HG03066 (cell line): ENCODE measurements around the gene ERAP2.

Experiments
- ATAC-seq: cut with Tn5 transposase; IDR thresholded peaks from one replicate; pipeline ENCODE4 v1.9.1; 2021; ENCODE audit warnings: low read depth; ENCODE audit not compliant: unreplicated experiment

The ERAP2 gene

DNA sequence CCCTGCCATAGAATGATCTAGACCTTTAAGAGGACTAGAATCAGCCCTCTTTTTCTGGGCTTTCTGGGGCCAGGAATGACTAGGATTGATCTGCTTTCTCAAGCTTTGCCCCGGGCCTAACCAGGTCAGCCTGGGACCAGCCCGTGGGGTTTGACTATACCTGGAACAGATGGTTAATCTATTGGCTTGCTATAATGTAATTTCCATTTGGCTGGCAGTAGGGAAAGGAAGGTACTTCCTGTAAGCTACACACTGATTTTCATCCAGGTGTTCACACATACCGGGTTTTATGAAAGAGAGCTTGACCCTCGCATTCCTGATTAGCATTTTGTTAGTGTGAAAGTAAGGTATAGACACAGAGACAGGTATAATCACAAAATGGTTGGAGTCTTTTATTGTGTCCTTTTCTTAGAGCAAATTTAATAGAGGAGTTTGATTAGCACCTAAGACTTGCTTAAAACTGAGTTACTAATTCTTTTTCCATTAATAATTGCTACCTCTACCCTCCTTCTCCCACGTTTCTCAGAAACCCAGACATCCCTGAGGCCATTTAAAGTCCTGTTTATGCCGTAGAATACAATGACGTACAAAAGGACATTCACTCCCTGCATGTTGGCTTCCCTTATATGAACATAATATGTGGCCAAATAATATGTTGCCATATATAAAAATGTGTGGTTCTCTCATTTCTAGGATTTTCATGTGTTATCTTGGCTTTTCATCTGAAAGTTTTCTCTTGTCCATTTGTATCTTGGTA, 76.9 kb downstream of the ERAP2 start:
- ATAC-seq, result no peak

DNA sequence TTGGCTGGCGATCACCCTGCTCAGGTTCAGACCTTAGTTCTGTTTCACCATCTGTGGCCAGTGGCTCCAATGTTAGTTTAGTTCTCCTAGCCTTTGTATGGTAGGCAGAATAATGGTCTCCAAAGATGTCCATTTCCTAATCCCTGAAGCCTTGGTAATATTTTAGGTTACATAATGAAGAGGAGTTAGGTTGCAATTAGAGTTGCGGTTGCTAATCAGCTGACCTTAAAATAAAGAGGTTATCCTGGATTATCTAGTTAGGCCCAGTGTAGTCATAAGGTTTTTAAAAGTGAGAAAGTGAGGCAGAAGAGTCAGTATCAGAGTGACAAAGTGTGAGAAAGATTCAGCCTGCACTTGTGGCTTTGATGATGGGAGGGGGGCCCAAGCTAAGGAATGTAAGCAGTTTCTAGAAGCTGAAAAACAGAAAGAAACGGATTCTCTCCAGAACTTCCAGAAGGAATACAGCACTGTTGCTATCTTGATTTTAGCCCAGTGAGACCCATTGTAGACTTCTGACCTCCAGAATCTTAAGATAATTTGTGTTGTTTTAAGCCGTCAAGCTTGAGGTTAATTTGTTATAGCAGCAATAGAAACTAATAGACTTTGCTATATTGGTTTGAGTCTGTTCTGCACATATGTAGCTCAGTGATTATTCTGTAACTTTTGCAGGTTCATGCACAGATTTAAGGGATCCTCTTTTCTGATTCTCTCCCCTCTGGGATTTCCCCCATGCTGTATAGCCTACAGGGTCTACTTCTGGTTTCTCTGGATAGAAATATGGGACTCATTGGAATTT, 81.2 kb downstream of the ERAP2 start:
- peak; percentile 34 for ATAC-seq

DNA sequence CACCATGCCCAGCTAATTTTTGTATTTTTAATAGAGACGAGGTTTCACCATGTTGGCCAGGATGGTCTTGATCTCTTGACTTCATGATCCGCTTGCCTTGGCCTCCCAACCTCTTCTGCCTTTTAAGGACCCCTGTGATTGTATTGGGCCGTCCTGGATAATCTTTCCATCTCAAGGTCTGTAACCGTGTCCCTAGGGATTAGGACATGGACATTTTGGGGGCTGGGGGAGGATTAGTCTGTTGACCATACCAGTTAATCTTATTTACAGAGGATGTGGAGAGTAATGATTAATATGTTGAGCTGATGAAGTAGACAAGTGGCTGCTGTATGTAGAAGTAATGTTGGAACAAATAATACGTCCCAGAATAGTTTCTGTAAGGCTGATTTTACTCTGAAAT, 82.7 kb downstream of the ERAP2 start:
- no peak for ATAC-seq

DNA sequence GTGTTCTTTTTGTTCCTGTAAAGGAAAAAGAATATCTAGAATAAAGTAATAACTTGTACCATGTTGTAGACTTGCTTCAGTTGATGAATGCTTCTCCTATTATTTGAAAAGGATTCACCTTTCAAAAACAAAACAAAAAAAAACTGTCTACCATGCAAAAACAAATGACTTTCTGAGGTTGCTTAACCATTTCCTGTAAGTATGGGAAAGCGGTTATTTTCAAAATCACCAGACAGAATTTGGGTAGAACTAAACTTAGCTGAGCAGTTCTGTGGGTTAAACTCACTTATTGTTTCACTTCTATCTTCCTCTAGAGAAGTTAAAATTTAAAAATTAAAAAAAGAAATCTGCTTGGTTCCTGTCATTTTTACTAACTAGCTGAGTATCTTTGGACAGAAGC, 84.8 kb downstream of the ERAP2 start:
- ATAC-seq, result peak; percentile 54

DNA sequence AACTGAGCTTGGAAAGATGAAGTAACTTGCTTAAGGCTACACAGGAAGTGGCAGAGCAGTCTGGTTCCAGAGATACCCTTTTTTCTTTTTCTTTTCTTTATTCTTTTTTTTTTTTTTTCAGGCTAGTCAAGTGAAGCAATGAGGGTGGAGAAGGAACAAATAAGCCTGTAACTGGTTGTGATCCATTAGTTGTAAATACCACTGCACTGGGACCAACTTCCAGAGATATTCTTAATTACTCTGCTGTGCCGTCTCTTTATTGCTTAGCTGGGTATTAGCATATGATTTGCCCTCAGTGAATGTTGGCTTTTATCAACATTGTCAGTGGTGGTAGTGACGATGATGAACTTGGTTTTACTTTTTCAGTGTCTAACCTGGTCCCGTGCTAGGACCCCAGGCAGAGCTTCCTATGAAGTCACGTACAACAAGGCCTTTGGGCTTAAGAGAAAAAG, 86.3 kb downstream of the ERAP2 start:
- ATAC-seq, result no peak

DNA sequence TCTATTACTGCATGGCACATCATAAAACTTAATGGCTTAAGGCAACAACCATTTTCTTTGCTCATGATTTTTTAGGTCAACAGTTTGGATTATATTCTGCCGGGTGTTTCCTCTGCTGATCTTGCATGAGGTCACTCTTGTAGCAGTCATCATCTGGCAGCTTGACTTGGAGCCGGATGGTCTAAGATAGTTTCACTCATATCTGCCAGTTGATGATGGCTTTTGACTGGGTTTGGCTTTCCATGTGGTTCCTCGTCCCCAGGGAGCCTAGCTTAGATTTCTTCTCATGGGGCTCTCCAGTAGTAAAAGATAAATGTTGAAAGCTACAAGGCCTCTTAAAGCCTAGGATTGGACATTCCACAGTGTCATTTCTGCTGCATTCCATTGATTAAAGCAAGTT, 87.0 kb downstream of the ERAP2 start:
- ATAC-seq, result peak; percentile 46

DNA sequence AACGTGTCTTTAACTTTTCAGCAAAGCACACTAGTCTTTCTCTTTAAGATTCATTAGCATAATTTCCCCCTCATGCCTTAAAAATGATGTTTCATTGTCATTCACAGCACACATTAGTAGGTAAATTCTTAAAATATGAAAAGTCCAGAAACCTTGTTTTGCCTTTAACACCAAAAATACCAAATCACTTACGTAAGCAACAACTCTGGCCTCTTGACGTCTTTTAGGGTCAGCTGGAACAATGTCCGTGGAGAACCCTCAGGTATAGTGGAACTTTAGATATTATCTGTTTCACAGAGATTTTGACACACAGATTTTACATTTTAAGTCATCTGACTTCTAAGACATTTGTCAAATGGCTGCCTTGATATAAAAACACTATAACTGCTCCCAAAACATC, 90.5 kb downstream of the ERAP2 start:
- ATAC-seq, result no peak

DNA sequence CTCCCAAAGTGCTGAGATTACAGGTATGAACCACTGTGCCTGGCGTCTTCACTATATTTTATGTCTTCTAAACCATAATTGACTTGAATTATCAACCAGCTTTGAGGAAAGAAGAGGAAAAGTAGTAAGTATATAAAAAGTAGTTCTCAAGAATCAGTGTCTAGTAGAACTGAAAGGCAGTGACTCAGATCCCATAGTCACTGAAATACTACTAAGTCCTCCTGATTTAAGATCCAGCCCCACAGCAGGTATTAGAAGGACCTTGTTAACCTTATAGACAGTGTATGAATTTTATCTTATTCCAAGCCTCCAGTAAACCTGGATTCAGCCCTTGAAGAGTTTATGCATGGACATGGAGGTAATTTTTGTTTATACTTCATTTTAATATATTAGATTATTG, 91.1 kb downstream of the ERAP2 start:
- no peak for ATAC-seq

DNA sequence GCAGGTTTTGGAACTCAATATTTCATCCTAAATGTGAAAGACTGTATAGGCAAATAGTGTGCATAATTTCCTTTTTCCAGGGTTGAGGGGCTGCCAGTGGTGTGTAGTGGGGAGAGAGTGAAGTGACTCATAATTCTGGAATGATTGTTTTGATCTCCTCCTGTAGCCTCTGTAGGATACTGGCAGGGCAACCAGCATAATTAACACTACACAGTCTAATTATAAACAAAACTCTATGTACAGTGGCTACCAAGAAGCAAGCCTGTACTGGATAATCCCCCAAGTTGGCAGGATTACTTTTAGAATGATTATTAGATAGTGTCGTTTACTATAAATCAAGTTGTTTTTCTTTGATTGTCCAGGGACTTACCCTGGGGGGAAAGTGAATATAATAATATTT, 91.8 kb downstream of the ERAP2 start:
- no peak for ATAC-seq

DNA sequence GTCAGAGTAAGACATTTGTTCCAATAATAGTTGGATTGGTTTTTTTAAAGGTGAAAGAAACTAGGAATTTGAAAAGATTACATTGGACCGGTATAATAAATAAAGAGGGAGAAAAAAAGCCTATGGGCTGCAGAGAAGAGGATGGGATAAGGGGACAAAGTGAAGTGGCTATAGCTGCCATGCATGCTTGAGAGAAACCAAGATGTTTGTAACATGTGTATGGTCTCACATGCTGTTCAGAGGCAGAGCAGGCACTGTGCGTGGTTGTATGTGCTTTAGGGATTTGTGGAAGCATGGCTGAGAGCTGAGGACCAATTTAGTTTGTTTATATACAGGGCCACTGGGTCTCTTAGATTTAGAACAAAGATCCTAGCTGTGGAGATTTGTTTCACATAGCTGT, 92.3 kb downstream of the ERAP2 start:
- ATAC-seq, result no peak
